GM19328 (cell line): Measurements from ENCODE around the gene TNFSF8.

Experiments used
- ATAC-seq: cut with Tn5 transposase; IDR thresholded peaks from one replicate; pipeline ENCODE4 v1.9.1; 2021; ENCODE audit warnings: mild to moderate bottlenecking, moderate library complexity; ENCODE audit not compliant: unreplicated experiment

TNFSF8 gene

GRCh38 chr9:114937516-114937915 lies 7.1 kb upstream of the TNFSF8 start:
- ATAC-seq, result no peak

GRCh38 chr9:114936581-114936980 lies 6.2 kb upstream of the TNFSF8 start:
- ATAC-seq, result no peak

- ATAC-seq, result no peak
These were observed 4.7 kb upstream of the TNFSF8 start for GRCh38 chr9:114935119-114935518.

- ATAC-seq, result no peak
These were observed 2.1 kb upstream of the TNFSF8 start for GRCh38 chr9:114932502-114932901.

- ATAC-seq, result no peak
These were observed 1.0 kb upstream of the TNFSF8 start for GRCh38 chr9:114931407-114931806.

- ATAC-seq, result no peak
These were observed 1.2 kb downstream of the TNFSF8 start for GRCh38 chr9:114929201-114929600.

- ATAC-seq, result no peak
These were observed 1.7 kb downstream of the TNFSF8 start for GRCh38 chr9:114928671-114929070.

GRCh38 chr9:114928136-114928535 lies 2.3 kb downstream of the TNFSF8 start:
- ATAC-seq, result no peak

- no peak for ATAC-seq
These were observed 4.7 kb downstream of the TNFSF8 start for GRCh38 chr9:114925672-114926071.

GRCh38 chr9:114925039-114925438 lies 5.4 kb downstream of the TNFSF8 start:
- ATAC-seq, result no peak

GRCh38 chr9:114924327-114924726 lies 6.1 kb downstream of the TNFSF8 start:
- no peak for ATAC-seq

- no peak for ATAC-seq
These were observed 6.5 kb downstream of the TNFSF8 start for GRCh38 chr9:114923918-114924317.

GRCh38 chr9:114921171-114921570 lies 9.2 kb downstream of the TNFSF8 start:
- no peak for ATAC-seq

- no peak for ATAC-seq
These were observed 10.8 kb downstream of the TNFSF8 start for GRCh38 chr9:114919611-114920010.

- ATAC-seq, result no peak
These were observed 13.9 kb downstream of the TNFSF8 start for GRCh38 chr9:114916481-114916880.

- ATAC-seq, result no peak
These were observed 16.3 kb downstream of the TNFSF8 start for GRCh38 chr9:114914139-114914538.

GRCh38 chr9:114913656-114914055 lies 16.7 kb downstream of the TNFSF8 start:
- ATAC-seq, result no peak

GRCh38 chr9:114913217-114913616 lies 17.2 kb downstream of the TNFSF8 start:
- ATAC-seq, result no peak

GRCh38 chr9:114911167-114911821 lies 19.1 kb downstream of the TNFSF8 start:
- ATAC-seq, result no peak

GRCh38 chr9:114910541-114910940 lies 19.9 kb downstream of the TNFSF8 start:
- ATAC-seq, result no peak

GRCh38 chr9:114909661-114910060 lies 20.7 kb downstream of the TNFSF8 start:
- ATAC-seq, result no peak

GRCh38 chr9:114908805-114909448 lies 21.5 kb downstream of the TNFSF8 start:
- no peak for ATAC-seq
